Immature natural killer cell (primary cell): Measurements from ENCODE around the gene MET. TPM values are rescaled to one million over a fixed set of nuclear protein-coding genes. Genes with fewer than 3 reads are reported as not detected.
A peak's percentile ranks its signal among the peaks of the same experiment; 100 is the strongest.

Source experiments
- DNase-seq, 3 donors: peaks; one replicate each; pipeline ENCODE4 v3.0.0; 2022; ENCODE audit warnings: mixed read lengths in 1 of 3
- H3K27ac Mint-ChIP-seq, 6 donors: one replicate each; pipeline ENCODE4 v1.8.0; 2020; ENCODE audit warnings: mixed read lengths in 6 of 6, mild to moderate bottlenecking in 5 of 6, inconsistent platforms in 4 of 6, moderate library complexity in 3 of 6
- H3K27me3 Mint-ChIP-seq, 3 donors: one replicate each; pipeline ENCODE4 v1.8.0; 2020 to 2021; ENCODE audit warnings: low read depth in 3 of 3, mild to moderate bottlenecking in 3 of 3, mixed read lengths in 3 of 3, moderate library complexity in 3 of 3, inconsistent platforms in 1 of 3
- H3K36me3 Mint-ChIP-seq, 3 donors: one replicate each; pipeline ENCODE4 v1.8.0; 2020; ENCODE audit warnings: mixed read lengths in 3 of 3, inconsistent platforms in 2 of 3, mild to moderate bottlenecking in 2 of 3
- H3K4me1 Mint-ChIP-seq, 2 donors: one replicate each; pipeline ENCODE4 v1.8.0; 2020; ENCODE audit warnings: inconsistent platforms in 2 of 2, mild to moderate bottlenecking in 2 of 2, mixed read lengths in 2 of 2, moderate library complexity in 1 of 2
- H3K4me3 Mint-ChIP-seq, 5 donors: one replicate each; pipeline ENCODE4 v1.8.0; 2020; ENCODE audit warnings: mild to moderate bottlenecking in 5 of 5, mixed read lengths in 5 of 5, inconsistent platforms in 3 of 5, moderate library complexity in 3 of 5
- H3K9me3 Mint-ChIP-seq, 6 donors: one replicate each; pipeline ENCODE4 v1.8.0; 2020; ENCODE audit warnings: mild to moderate bottlenecking in 6 of 6, mixed read lengths in 6 of 6, inconsistent platforms in 4 of 6, moderate library complexity in 3 of 6
- polyA plus RNA-seq, 3 donors: library from polyadenylated mRNA; unstranded; fragments of 300-500 nt; fragmentation: Illumina TruSeq; gene quantifications; one replicate each; pipeline ENCODE4 v1.2.3, GENCODE V29; 2021

MET gene
- polyA plus RNA-seq, 3 donors from 2014 or later, result not detected

GRCh38 chr7:116769546-116769945, 97.5 kb downstream of the MET start:
- H3K9me3 Mint-ChIP-seq, result peaks cover 0 to 2% (median 0%) of the 10 kb centered on the region in 6 donors
- no peaks in the 10 kb centered on the region for H3K36me3 Mint-ChIP-seq
- no peak overlapping the region for H3K4me3 Mint-ChIP-seq
- no peak for DNase-seq
- no peaks in the 10 kb centered on the region for H3K4me1 Mint-ChIP-seq
- no peak overlapping the region for H3K27ac Mint-ChIP-seq
- H3K27me3 Mint-ChIP-seq, result peaks cover 0 to 4% (median 2%) of the 10 kb centered on the region in 3 donors

DNA sequence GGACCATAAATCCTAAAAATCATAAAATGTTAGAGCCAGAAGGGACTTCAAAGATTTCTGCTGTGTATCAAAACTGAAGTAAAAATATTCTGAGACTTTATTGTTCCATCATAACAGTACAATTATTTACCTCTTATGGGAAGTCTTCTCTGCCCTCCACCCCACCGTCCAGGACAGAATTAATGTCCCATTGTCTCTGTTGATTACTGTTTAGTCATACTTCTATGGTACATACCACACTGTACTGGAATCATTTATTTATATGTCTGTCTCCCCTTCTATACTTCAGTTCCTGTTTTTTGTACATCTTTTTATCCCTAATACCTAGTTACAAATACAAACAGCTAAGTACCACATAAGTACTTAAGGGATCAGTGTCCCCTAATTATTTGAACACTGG, 98.9 kb downstream of the MET start:
- Mint-ChIP-seq H3K27me3 (peaks cover 2 to 4% (median 2%) of the 10 kb centered on the region in 3 donors), H3K9me3 (peaks cover 0 to 2% (median 0%) of the 10 kb centered on the region in 6 donors), H3K4me3 (no peak overlapping the region)

DNA sequence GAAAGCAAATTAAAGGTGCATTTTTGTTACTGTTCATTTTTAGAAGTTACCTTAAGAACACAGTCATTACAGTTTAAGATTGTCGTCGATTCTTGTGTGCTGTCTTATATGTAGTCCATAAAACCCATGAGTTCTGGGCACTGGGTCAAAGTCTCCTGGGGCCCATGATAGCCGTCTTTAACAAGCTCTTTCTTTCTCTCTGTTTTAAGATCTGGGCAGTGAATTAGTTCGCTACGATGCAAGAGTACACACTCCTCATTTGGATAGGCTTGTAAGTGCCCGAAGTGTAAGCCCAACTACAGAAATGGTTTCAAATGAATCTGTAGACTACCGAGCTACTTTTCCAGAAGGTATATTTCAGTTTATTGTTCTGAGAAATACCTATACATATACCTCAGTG, 99.6 kb downstream of the MET start:
- no peaks in the 10 kb centered on the region for H3K36me3 Mint-ChIP-seq
- no peak for DNase-seq
- no peak overlapping the region for H3K27ac Mint-ChIP-seq
- peaks cover 0 to 2% (median 0%) of the 10 kb centered on the region in 6 donors for H3K9me3 Mint-ChIP-seq
- H3K4me1 Mint-ChIP-seq, result no peaks in the 10 kb centered on the region
- H3K27me3 Mint-ChIP-seq, result peaks cover 0 to 4% (median 2%) of the 10 kb centered on the region in 3 donors
- no peak overlapping the region for H3K4me3 Mint-ChIP-seq

More for the DNA sequence above, 98.9 kb downstream of the MET start:
- no peaks in the 10 kb centered on the region for H3K4me1 Mint-ChIP-seq
- no peak for DNase-seq
- no peak overlapping the region for H3K27ac Mint-ChIP-seq
- no peaks in the 10 kb centered on the region for H3K36me3 Mint-ChIP-seq

DNA sequence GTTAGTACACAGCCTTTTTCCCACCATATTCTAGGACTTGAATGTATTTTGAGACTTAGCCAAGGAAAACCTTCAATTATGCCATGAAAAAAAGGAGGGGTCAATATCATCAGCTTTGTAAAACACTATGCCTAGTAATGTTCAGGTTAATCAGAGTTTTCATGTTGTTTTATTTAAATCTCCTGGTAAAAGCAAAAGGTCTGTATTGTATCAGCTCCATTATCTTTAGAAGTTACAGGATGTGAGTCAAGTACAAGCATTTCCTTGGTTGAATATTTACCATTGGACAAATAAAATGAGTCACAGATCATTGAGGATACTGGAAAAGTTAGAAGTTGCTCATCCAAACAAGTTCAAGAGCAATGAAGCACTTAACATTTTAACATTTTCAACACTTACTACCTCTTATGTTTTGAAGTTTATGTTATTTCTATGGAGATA, 100.4 kb downstream of the MET start:
- Mint-ChIP-seq H3K4me1 (no peaks in the 10 kb centered on the region), H3K27me3 (peaks cover 0 to 4% (median 2%) of the 10 kb centered on the region in 3 donors), H3K36me3 (no peaks in the 10 kb centered on the region), H3K4me3 (no peak overlapping the region), H3K27ac (no peak overlapping the region), H3K9me3 (peaks cover 0 to 2% (median 0%) of the 10 kb centered on the region in 6 donors)
- no peak for DNase-seq

- H3K27me3 Mint-ChIP-seq, result peaks cover 0 to 4% (median 2%) of the 10 kb centered on the region in 3 donors
- H3K4me1 Mint-ChIP-seq, result no peaks in the 10 kb centered on the region
- DNase-seq, result no peak
- no peak overlapping the region for H3K4me3 Mint-ChIP-seq
- no peaks in the 10 kb centered on the region for H3K36me3 Mint-ChIP-seq
- no peak overlapping the region for H3K27ac Mint-ChIP-seq
- peaks cover 0 to 2% (median 0%) of the 10 kb centered on the region in 6 donors for H3K9me3 Mint-ChIP-seq
Measured at GRCh38 chr7:116772926-116773749, 101.1 kb downstream of the MET start.

GRCh38 chr7:116776046-116776445, 104.0 kb downstream of the MET start:
- no peaks in the 10 kb centered on the region for H3K4me1 Mint-ChIP-seq
- peaks cover 1 to 3% (median 2%) of the 10 kb centered on the region in 3 donors for H3K27me3 Mint-ChIP-seq
- no peak for DNase-seq
- no peak overlapping the region for H3K4me3 Mint-ChIP-seq
- no peaks in the 10 kb centered on the region for H3K36me3 Mint-ChIP-seq
- no peak overlapping the region for H3K27ac Mint-ChIP-seq
- no peaks in the 10 kb centered on the region for H3K9me3 Mint-ChIP-seq

DNA sequence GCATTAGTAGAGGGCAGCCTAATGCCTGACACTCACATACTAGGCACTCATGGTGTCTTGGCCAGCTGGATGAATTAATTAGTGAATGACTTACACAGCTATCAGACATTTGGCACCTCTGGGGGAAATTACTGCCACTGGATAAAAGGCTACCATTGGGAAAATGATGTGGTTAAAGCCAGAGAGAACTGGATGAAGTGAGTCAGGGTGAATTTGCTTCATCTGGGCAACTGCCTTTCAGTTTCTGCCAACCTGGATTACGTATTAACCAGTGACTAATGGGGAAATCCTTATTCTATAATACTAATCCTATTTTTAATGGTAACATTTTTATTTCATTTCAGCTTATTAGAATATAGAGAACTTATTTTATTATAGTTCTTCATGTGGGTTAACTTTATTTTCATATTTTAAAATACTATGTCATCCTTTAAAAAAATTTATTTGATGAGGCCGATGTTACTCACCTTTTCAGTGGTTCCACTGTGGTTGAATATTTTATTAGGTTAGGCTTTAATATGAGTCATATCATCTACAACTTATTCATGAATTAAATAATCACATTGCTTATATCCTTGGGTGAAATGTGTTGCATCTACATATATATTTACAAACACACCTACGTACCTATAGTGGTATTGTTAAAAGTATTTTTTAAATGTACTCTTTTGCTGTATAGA, 104.8 kb downstream of the MET start:
- DNase-seq, result no peak
- no peak overlapping the region for H3K4me3 Mint-ChIP-seq
- no peak overlapping the region for H3K27ac Mint-ChIP-seq
- peaks cover 1 to 3% (median 2%) of the 10 kb centered on the region in 3 donors for H3K27me3 Mint-ChIP-seq
- no peaks in the 10 kb centered on the region for H3K9me3 Mint-ChIP-seq
- H3K4me1 Mint-ChIP-seq, result no peaks in the 10 kb centered on the region
- no peaks in the 10 kb centered on the region for H3K36me3 Mint-ChIP-seq

DNA sequence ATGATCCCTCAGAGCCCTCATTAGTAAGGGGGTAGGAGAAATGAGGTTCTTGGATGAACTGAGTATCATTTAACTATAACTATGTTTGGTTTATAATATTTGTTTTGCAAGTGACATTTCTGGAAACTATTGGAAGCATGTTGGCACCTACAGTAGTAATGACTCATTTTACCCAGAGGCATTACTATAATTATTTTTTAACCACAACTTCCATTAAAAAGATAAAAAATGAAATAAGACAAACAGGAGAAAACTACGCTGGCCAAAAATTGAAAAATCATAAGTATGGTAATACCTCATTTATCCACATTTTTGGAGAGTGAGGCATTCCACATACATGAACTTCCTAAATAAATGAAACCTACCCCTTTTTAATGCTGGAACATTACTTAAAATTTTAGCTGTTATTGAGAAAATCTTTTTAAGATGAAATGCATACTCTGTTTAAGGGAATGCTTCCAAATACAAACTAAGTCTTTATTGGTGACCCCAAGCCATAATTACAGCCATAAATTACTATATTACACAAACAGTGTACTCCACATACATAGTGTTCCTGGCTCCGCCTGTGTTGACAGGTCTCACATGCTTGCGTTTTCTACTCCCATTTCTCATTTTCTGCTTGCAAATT, 105.8 kb downstream of the MET start:
- H3K4me1 Mint-ChIP-seq, result no peaks in the 10 kb centered on the region

DNA sequence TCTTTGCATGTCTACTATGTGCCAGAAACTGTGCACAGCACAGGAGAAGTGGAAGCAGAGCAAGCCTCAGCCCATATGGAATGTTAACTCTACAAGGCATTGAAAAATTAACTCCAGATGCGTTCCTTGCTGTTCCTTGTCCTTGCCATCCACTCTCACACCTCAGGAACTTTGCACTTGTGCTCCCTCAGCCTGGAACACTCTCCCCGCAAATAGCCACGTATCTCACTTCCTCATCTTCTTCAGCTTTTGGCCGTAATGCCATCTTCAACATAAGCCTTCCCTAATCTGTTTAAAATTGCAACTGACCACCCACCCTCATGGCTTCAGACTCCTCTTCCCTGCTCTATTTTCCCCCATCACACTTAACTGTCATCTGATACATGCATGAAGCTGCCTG, 107.2 kb downstream of the MET start:
- no peaks in the 10 kb centered on the region for H3K4me1 Mint-ChIP-seq
- H3K27me3 Mint-ChIP-seq, result peaks cover 1 to 2% (median 1%) of the 10 kb centered on the region in 3 donors
- no peak overlapping the region for H3K4me3 Mint-ChIP-seq
- DNase-seq, result no peak
- H3K36me3 Mint-ChIP-seq, result no peaks in the 10 kb centered on the region
- H3K27ac Mint-ChIP-seq, result no peak overlapping the region
- H3K9me3 Mint-ChIP-seq, result no peaks in the 10 kb centered on the region

More for the DNA sequence above, 105.8 kb downstream of the MET start:
- H3K27me3 Mint-ChIP-seq, result peaks cover 1 to 3% (median 2%) of the 10 kb centered on the region in 3 donors
- H3K4me3 Mint-ChIP-seq, result no peak overlapping the region
- no peaks in the 10 kb centered on the region for H3K9me3 Mint-ChIP-seq
- H3K36me3 Mint-ChIP-seq, result no peaks in the 10 kb centered on the region
- H3K27ac Mint-ChIP-seq, result no peak overlapping the region
- DNase-seq, result no peak

- H3K4me1 Mint-ChIP-seq, result no peaks in the 10 kb centered on the region
- H3K36me3 Mint-ChIP-seq, result no peaks in the 10 kb centered on the region
- no peaks in the 10 kb centered on the region for H3K9me3 Mint-ChIP-seq
- H3K27ac Mint-ChIP-seq, result no peak overlapping the region
- H3K4me3 Mint-ChIP-seq, result no peak overlapping the region
- DNase-seq, result no peak
- H3K27me3 Mint-ChIP-seq, result peaks cover 1% of the 10 kb centered on the region in 3 donors
Measured at GRCh38 chr7:116779931-116780330, 107.9 kb downstream of the MET start.

- no peak for DNase-seq
- H3K9me3 Mint-ChIP-seq, result no peaks in the 10 kb centered on the region
- H3K4me1 Mint-ChIP-seq, result no peaks in the 10 kb centered on the region
Measured at GRCh38 chr7:116780521-116780920, 108.5 kb downstream of the MET start.

GRCh38 chr7:116780966-116781365, 109.0 kb downstream of the MET start:
- no peak overlapping the region for H3K4me3 Mint-ChIP-seq
- peaks cover 0 to 1% (median 1%) of the 10 kb centered on the region in 3 donors for H3K27me3 Mint-ChIP-seq
- no peaks in the 10 kb centered on the region for H3K9me3 Mint-ChIP-seq
- H3K36me3 Mint-ChIP-seq, result no peaks in the 10 kb centered on the region
- DNase-seq, result no peak
- H3K4me1 Mint-ChIP-seq, result no peaks in the 10 kb centered on the region
- peak overlapping the region in 1 of 6 donors; percentile 61 for H3K27ac Mint-ChIP-seq

More at GRCh38 chr7:116780521-116780920, 108.5 kb downstream of the MET start:
- Mint-ChIP-seq H3K27me3 (peaks cover 0 to 1% (median 1%) of the 10 kb centered on the region in 3 donors), H3K27ac (no peak overlapping the region), H3K36me3 (no peaks in the 10 kb centered on the region), H3K4me3 (no peak overlapping the region)

GRCh38 chr7:116781584-116781983, 109.6 kb downstream of the MET start:
- Mint-ChIP-seq H3K9me3 (no peaks in the 10 kb centered on the region), H3K4me1 (no peaks in the 10 kb centered on the region), H3K4me3 (no peak overlapping the region), H3K36me3 (no peaks in the 10 kb centered on the region), H3K27me3 (peaks cover 0 to 1% (median 1%) of the 10 kb centered on the region in 3 donors), H3K27ac (no peak overlapping the region)
- no peak for DNase-seq
